ENCODE data around the gene ADGRG6. TPM values are rescaled to one million over a fixed set of nuclear protein-coding genes. Genes with fewer than 3 reads are reported as not detected.

The ADGRG6 gene
- 44.3 to 75.7 TPM (median 63.2 TPM) in 5 replicates for total RNA-seq (2022; extraction: Qiagen RNA extraction)

GRCh38 chr6:142301651-142302391, at the start of gene ADGRG6:
ADGRG6 (plus strand) TSS chr6:142302007; CDS start chr6:142302330, 323 bp downstream.

Other genes starting within 250 kb of the ADGRG6 start
- not detected in 5 replicates for gene GJE1, start 169.1 kb upstream of the ADGRG6 start, total RNA-seq (2022; extraction: Qiagen RNA extraction)
- gene NMBR, start 154.9 kb upstream of the ADGRG6 start, total RNA-seq (2022; extraction: Qiagen RNA extraction) = not detected in 5 replicates
- gene VTA1, start 154.7 kb upstream of the ADGRG6 start, total RNA-seq (2022; extraction: Qiagen RNA extraction) = 39.3 to 44.8 TPM (median 43.0 TPM) in 5 replicates

Data from A549 treated with Mapracorat at 1 μM for 4 hours (cell line).